GM10266 (cell line): ENCODE data around the gene BSND.

Source experiments
- DNase-seq: peaks from one replicate; pipeline ENCODE4 v3.0.0; 2012; ENCODE audit errors: extremely low spot score
- CTCF ChIP-seq: IDR thresholded peaks from 2 replicates; pipeline ENCODE4 v1.5.1; 2012; ENCODE audit warnings: mild to moderate bottlenecking, low read depth; ENCODE audit not compliant: control insufficient read depth, insufficient read depth; ENCODE audit errors: missing control alignments

BSND gene

GRCh38 chr1:55057956-55058298, 59.2 kb downstream of the BSND start:
- DNase-seq: no peak
- no peak for TF ChIP-seq CTCF

GRCh38 chr1:55059302-55060132, 60.8 kb downstream of the BSND start:
- no peak for DNase-seq
- TF ChIP-seq CTCF: no peak

GRCh38 chr1:55060133-55060999, 61.6 kb downstream of the BSND start:
- TF ChIP-seq CTCF: no peak
- DNase-seq: no peak

- DNase-seq: no peak
- TF ChIP-seq CTCF: no peak
Observed at GRCh38 chr1:55061000-55061705, 62.4 kb downstream of the BSND start.
